ENCODE data around the gene NKX1-1.

Gene NKX1-1

GRCh38 chr4:1370321-1371124 is 35.7 kb downstream of the NKX1-1 start:
- DNase-seq, result no peak

- no peak for DNase-seq
Observed at GRCh38 chr4:1369479-1370079, 36.7 kb downstream of the NKX1-1 start.

- no peak for DNase-seq
Observed at GRCh38 chr4:1369091-1369450, 37.2 kb downstream of the NKX1-1 start.

GRCh38 chr4:1368421-1369090 is 37.7 kb downstream of the NKX1-1 start:
- DNase-seq, result no peak

GRCh38 chr4:1367936-1368289 is 38.3 kb downstream of the NKX1-1 start:
- no peak for DNase-seq

- no peak for DNase-seq
Observed at GRCh38 chr4:1367230-1367935, 38.9 kb downstream of the NKX1-1 start.

- DNase-seq, result no peak
Observed at GRCh38 chr4:1366371-1367229, 39.6 kb downstream of the NKX1-1 start.

GRCh38 chr4:1365271-1366178 is 40.7 kb downstream of the NKX1-1 start:
- DNase-seq, result no peak

GRCh38 chr4:1364748-1365147 is 41.5 kb downstream of the NKX1-1 start:
- DNase-seq, result no peak

GRCh38 chr4:1364217-1364616 is 42.0 kb downstream of the NKX1-1 start:
- DNase-seq, result no peak

GRCh38 chr4:1363513-1363912 is 42.7 kb downstream of the NKX1-1 start:
- no peak for DNase-seq

GRCh38 chr4:1362521-1362920 is 43.7 kb downstream of the NKX1-1 start:
- no peak for DNase-seq

GRCh38 chr4:1362046-1362445 is 44.2 kb downstream of the NKX1-1 start:
- no peak for DNase-seq

- DNase-seq, result no peak
Observed at GRCh38 chr4:1361431-1361830, 44.8 kb downstream of the NKX1-1 start.

- DNase-seq, result no peak
Observed at GRCh38 chr4:1360423-1361283, 45.6 kb downstream of the NKX1-1 start.

GRCh38 chr4:1359976-1360375 is 46.3 kb downstream of the NKX1-1 start:
- DNase-seq, result no peak

- DNase-seq, result no peak
Observed at GRCh38 chr4:1359144-1359501, 47.1 kb downstream of the NKX1-1 start.

- DNase-seq, result no peak
Observed at GRCh38 chr4:1358421-1359143, 47.7 kb downstream of the NKX1-1 start.

GRCh38 chr4:1357356-1358248 is 48.6 kb downstream of the NKX1-1 start:
- no peak for DNase-seq

Measured in suppressor macrophage treated with lipopolysaccharide for 4 hours (primary cell).